ENCODE results near the gene KDM1B.

- TF ChIP-seq EZH2 (IDR thresholded peaks at IDR 0.05; ENCODE audit: low read length, missing control alignments) (no peak), CTCF (conservative IDR thresholded peaks at IDR 0.05 in 1 of 2, IDR thresholded peaks at IDR 0.05 in 1 of 2; ENCODE audit: low read depth in 1 of 2, low read length in 2 of 2) (no peak)
These were observed 36.0 kb upstream of the KDM1B start for GRCh38 chr6:18119236-18119635.
